SK-N-SH (cell line): ENCODE measurements around the gene ARHGAP26. TPM values are rescaled to one million over a fixed set of nuclear protein-coding genes. Genes with fewer than 3 reads are reported as not detected.

ENCODE experiments used
- CTCF ChIA-PET: fragments of 300-600, 350-600 bp; formaldehyde crosslinking; extraction: SDS; loops from one replicate; lab custom pipeline; 2021; lab: Yijun Ruan, JAX
- POLR2A ChIA-PET: fragments of 350-600 bp; sonication (Branson Sonifier 250); formaldehyde crosslinking; extraction: SDS; loops from one replicate; lab custom pipeline; 2020; ENCODE audit warnings: antibody characterized with exemption, inconsistent platforms; lab: Yijun Ruan, JAX
- DNase-seq: peaks from one replicate; pipeline ENCODE4 v3.0.0; 2012
- H2AFZ ChIP-seq: fragments of 200-600 bp; sonication (generic); 2 replicates; pipeline ENCODE4 v1.8.1; 2016; ENCODE audit warnings: antibody characterized with exemption, mild to moderate bottlenecking, low read depth
- H3F3A ChIP-seq: fragments of 200-600 bp; sonication (generic); replicated peaks from 2 replicates; pipeline ENCODE3; 2016; ENCODE audit warnings: antibody characterized with exemption, mild to moderate bottlenecking; ENCODE audit not compliant: insufficient read depth
- H3K27ac ChIP-seq, 2 experiments: fragments of 200-500 bp in 1 of 2; fragments of 200-600 bp in 1 of 2; sonication (Bioruptor generic) in 1 of 2; sonication (generic), shearing (Covaris generic) in 1 of 2; 2 replicates each; pipeline versions ENCODE4 v1.5.1 to v1.6.1; 2014 to 2016; ENCODE audit warnings: low read depth in 2 of 2, inconsistent platforms in 1 of 2, low read length in 1 of 2, mild to moderate bottlenecking in 1 of 2, mixed read lengths in 1 of 2
- H3K27me3 ChIP-seq: fragments of 200-600 bp; sonication (generic), shearing (Covaris generic); 2 replicates; pipeline ENCODE4 v1.6.1; 2016; ENCODE audit warnings: mixed run types; ENCODE audit not compliant: insufficient read depth
- H3K36me3 ChIP-seq, 2 experiments: fragments of 200-500 bp in 1 of 2; fragments of 200-600 bp in 1 of 2; sonication (Bioruptor generic) in 1 of 2; sonication (generic) in 1 of 2; replicated peaks in 1 of 2; 2 replicates each; pipeline versions ENCODE3 to v1.5.1; 2014 to 2016; ENCODE audit warnings: low read length in 1 of 2, mild to moderate bottlenecking in 1 of 2; ENCODE audit not compliant: insufficient read depth in 2 of 2, control insufficient read depth in 1 of 2
- H3K4me1 ChIP-seq, 2 experiments: fragments of 200-500 bp in 1 of 2; fragments of 200-600 bp in 1 of 2; sonication (Bioruptor generic) in 1 of 2; sonication (generic), shearing (Covaris generic) in 1 of 2; 2 replicates each; pipeline versions ENCODE4 v1.5.1 to v1.6.1; 2014 to 2016; ENCODE audit warnings: low read depth in 1 of 2, low read length in 1 of 2, mixed run types in 1 of 2; ENCODE audit not compliant: insufficient read depth in 2 of 2, control insufficient read depth in 1 of 2
- H3K4me2 ChIP-seq: fragments of 200-600 bp; sonication (generic), shearing (Covaris generic); 2 replicates; pipeline ENCODE4 v1.6.1; 2017; ENCODE audit warnings: mixed run types
- H3K4me3 ChIP-seq, 2 experiments: fragments of 200-500 bp in 1 of 2; fragments of 200-600 bp in 1 of 2; sonication (Bioruptor generic) in 1 of 2; sonication (generic), shearing (Covaris generic) in 1 of 2; 2 replicates each; pipeline versions ENCODE4 v1.5.1 to v1.8.1; 2014 to 2016; ENCODE audit warnings: low read depth in 2 of 2, inconsistent platforms in 1 of 2, low read length in 1 of 2, mild to moderate bottlenecking in 1 of 2, mixed read lengths in 1 of 2, moderate library complexity in 1 of 2
- H3K79me2 ChIP-seq: fragments of 200-600 bp; sonication (generic); 2 replicates; pipeline ENCODE4 v1.8.1; 2017; ENCODE audit warnings: mild to moderate bottlenecking; ENCODE audit not compliant: insufficient read depth
- H3K9ac ChIP-seq: fragments of 200-600 bp; sonication (generic); 2 replicates; pipeline ENCODE4 v1.6.1; 2017; ENCODE audit warnings: mixed run types
- H3K9me2 ChIP-seq: fragments of 200-600 bp; sonication (generic); 2 replicates; pipeline ENCODE4 v1.6.1; 2017; ENCODE audit warnings: mixed run types
- H3K9me3 ChIP-seq: fragments of 200-600 bp; sonication (generic); 2 replicates; pipeline ENCODE4 v1.6.1; 2017; ENCODE audit warnings: mixed run types, mild to moderate bottlenecking, moderate library complexity
- H4K20me1 ChIP-seq: fragments of 200-600 bp; sonication (generic); 2 replicates; pipeline ENCODE4 v1.6.1; 2017; ENCODE audit warnings: mild to moderate bottlenecking, mixed run types; ENCODE audit not compliant: insufficient read depth
- CHD2 ChIP-seq: fragments of 150-350 bp; IDR thresholded peaks from 2 replicates; pipeline ENCODE4 v1.6.1; 2018; ENCODE audit warnings: low read length; ENCODE audit not compliant: partially characterized antibody
- ELF1 ChIP-seq: IDR thresholded peaks from 2 replicates; pipeline ENCODE4 v1.4.0; 2012
- EP300 ChIP-seq, 2 experiments: IDR thresholded peaks; 2 replicates each; pipeline versions ENCODE4 v1.4.0 to v1.6.1; 2012; ENCODE audit warnings: borderline replicate concordance in 1 of 2, low read depth in 1 of 2, low read length in 1 of 2
- EZH2phosphoT487 ChIP-seq: fragments of 200-600 bp; sonication (generic); IDR thresholded peaks from 2 replicates; pipeline ENCODE4 v1.6.1; 2017; ENCODE audit warnings: low read depth, mixed run types, mild to moderate bottlenecking, antibody characterized with exemption, moderate library complexity, borderline replicate concordance
- FOSL2 ChIP-seq: IDR thresholded peaks from 2 replicates; pipeline ENCODE4 v1.4.0; 2012; ENCODE audit warnings: low read depth, mild to moderate bottlenecking, moderate library complexity, borderline replicate concordance
- FOXJ3 ChIP-seq: sonication (generic); formaldehyde crosslinking; IDR thresholded peaks from 2 replicates; pipeline ENCODE4 v1.5.1; 2020; ENCODE audit warnings: mild to moderate bottlenecking, missing genetic modification reagents
- FOXM1 ChIP-seq: IDR thresholded peaks from 2 replicates; pipeline ENCODE4 v1.4.0; 2012; ENCODE audit warnings: low read depth, mild to moderate bottlenecking
- GATA2 ChIP-seq: sonication (generic); formaldehyde crosslinking; IDR thresholded peaks from 2 replicates; pipeline ENCODE4 v1.5.0; 2020; ENCODE audit warnings: mild to moderate bottlenecking, missing genetic modification reagents
- MXI1 ChIP-seq: IDR thresholded peaks from 2 replicates; pipeline ENCODE4 v1.6.1; 2012; ENCODE audit warnings: mild to moderate bottlenecking, low read depth, low read length, improper control_type of control experiment
- NFIC ChIP-seq: IDR thresholded peaks from 2 replicates; pipeline ENCODE4 v1.4.0; 2012; ENCODE audit warnings: borderline replicate concordance
- NRF1 ChIP-seq: IDR thresholded peaks from 2 replicates; pipeline ENCODE4 v1.6.1; 2012; ENCODE audit warnings: low read depth, mild to moderate bottlenecking, low read length
- POLR2AphosphoS5 ChIP-seq: IDR thresholded peaks from 2 replicates; pipeline ENCODE4 v1.6.1; 2012; ENCODE audit warnings: low read depth, low read length
- RAD21 ChIP-seq: IDR thresholded peaks from 2 replicates; pipeline ENCODE4 v1.6.1; 2012; ENCODE audit warnings: mild to moderate bottlenecking, low read length
- RXRA ChIP-seq: IDR thresholded peaks from 2 replicates; pipeline ENCODE4 v1.4.0; 2012; ENCODE audit warnings: low read depth, mild to moderate bottlenecking, borderline replicate concordance
- SIN3A ChIP-seq: IDR thresholded peaks from 2 replicates; pipeline ENCODE4 v1.6.1; 2012; ENCODE audit warnings: low read depth, mild to moderate bottlenecking, low read length, moderate library complexity, borderline replicate concordance
- TAF1 ChIP-seq: IDR thresholded peaks from 2 replicates; pipeline ENCODE4 v1.6.1; 2012; ENCODE audit warnings: low read depth, mild to moderate bottlenecking, low read length, moderate library complexity, borderline replicate concordance
- TCF12 ChIP-seq: IDR thresholded peaks from 2 replicates; pipeline ENCODE4 v1.4.0; 2012
- YY1 ChIP-seq: IDR thresholded peaks from 2 replicates; pipeline ENCODE4 v1.4.0; 2012; ENCODE audit warnings: low read depth, mild to moderate bottlenecking
- WGBS: methylation state at CpG from one replicate; pipeline ENCODE4 v1.1.6; 2017; ENCODE audit warnings: low lambda C conversion rate; 5-methylcytosine and 5-hydroxymethylcytosine counted together
- polyA plus RNA-seq, 3 experiments: library from polyadenylated mRNA; depleted of rRNA; stranded (reverse); fragments of >200 nt; gene quantifications; 2 replicates each; pipeline ENCODE4 v1.2.3, GENCODE V29; 2012
- TF ChIP-seq, protein P1 (sequence below): fragments of 150-350 bp; IDR thresholded peaks from 2 replicates; pipeline ENCODE4 v1.6.1; 2017; ENCODE audit warnings: antibody characterized with exemption, low read length, low read depth, borderline replicate concordance
- TF ChIP-seq, protein P2 (sequence below): IDR thresholded peaks from 2 replicates; pipeline ENCODE4 v1.4.0; 2012; ENCODE audit warnings: low read depth, borderline replicate concordance
- TF ChIP-seq, protein P3 (sequence below): fragments of 200-600 bp; sonication (generic); IDR thresholded peaks from 2 replicates; pipeline ENCODE4 v1.6.1; 2017; ENCODE audit warnings: antibody characterized with exemption, mild to moderate bottlenecking, moderate library complexity

ARHGAP26 gene
- polyA plus RNA-seq, 1 of the 3 experiments (the other 2 are of a cell fraction): 6.1 TPM

DNA sequence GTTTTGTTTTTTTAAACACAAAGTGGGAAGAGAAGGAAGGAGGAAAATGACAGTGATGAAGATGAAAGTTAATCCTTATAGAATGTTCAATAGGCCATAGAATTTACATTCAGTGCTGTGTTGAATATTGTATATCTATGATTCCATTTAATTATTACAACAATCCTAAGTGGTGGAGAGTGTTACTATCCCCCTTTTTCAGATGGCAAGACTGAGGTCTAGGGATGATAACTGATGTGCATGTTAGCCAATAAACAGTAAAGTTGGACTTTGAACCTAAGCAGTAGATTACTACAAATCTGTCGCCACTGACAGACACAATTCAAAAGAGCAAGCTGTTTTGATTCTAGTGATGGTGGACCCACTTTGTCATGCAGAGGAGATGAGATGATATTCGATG, 237.9 kb downstream of the ARHGAP26 start:
- H3K9me2 ChIP-seq: no peaks in the 10 kb centered on the region
- TF ChIP-seq, protein P1, sequence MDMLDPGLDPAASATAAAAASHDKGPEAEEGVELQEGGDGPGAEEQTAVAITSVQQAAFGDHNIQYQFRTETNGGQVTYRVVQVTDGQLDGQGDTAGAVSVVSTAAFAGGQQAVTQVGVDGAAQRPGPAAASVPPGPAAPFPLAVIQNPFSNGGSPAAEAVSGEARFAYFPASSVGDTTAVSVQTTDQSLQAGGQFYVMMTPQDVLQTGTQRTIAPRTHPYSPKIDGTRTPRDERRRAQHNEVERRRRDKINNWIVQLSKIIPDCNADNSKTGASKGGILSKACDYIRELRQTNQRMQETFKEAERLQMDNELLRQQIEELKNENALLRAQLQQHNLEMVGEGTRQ: no peak
- TF ChIP-seq EP300 (IDR thresholded peaks at IDR 0.05; ENCODE audit: borderline replicate concordance in 1 of 2, low read depth in 1 of 2, low read length in 1 of 2): no peak
- TF ChIP-seq MXI1: no peak
- no peak for TF ChIP-seq GATA2
- TF ChIP-seq TCF12: no peak
- no peak for TF ChIP-seq CHD2
- TF ChIP-seq POLR2AphosphoS5: no peak
- TF ChIP-seq, protein P2, sequence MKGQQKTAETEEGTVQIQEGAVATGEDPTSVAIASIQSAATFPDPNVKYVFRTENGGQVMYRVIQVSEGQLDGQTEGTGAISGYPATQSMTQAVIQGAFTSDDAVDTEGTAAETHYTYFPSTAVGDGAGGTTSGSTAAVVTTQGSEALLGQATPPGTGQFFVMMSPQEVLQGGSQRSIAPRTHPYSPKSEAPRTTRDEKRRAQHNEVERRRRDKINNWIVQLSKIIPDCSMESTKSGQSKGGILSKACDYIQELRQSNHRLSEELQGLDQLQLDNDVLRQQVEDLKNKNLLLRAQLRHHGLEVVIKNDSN: no peak
- TF ChIP-seq NFIC: no peak
- TF ChIP-seq RXRA: no peak
- TF ChIP-seq RAD21: no peak
- no peak overlapping the region for H3K4me3 ChIP-seq
- H3K27ac ChIP-seq: 0 out of 4 replicates have a peak overlapping the region, but pooled peaks of 1 of the 2 experiments have one; percentile 48
- H2AFZ ChIP-seq: no peak overlapping the region
- no peaks in the 10 kb centered on the region for H3K79me2 ChIP-seq
- no peaks in the 10 kb centered on the region for H3K9me3 ChIP-seq
- H3K9ac ChIP-seq: no peak overlapping the region
- no peaks in the 10 kb centered on the region for H3K27me3 ChIP-seq
- peaks cover 0 to 4% of the 10 kb centered on the region in 2 experiments; a peak in 2 of 4 replicates for H3K4me1 ChIP-seq
- H3K36me3 ChIP-seq: no peaks in the 10 kb centered on the region
- CTCF ChIA-PET: no interaction called here
- no peak for DNase-seq
- 70% methylated on average over 2 of the region's 2 CpGs for WGBS
- no peak overlapping the region for H3K4me2 ChIP-seq
- H3F3A ChIP-seq: peaks cover 3% of the 10 kb centered on the region
- no peaks in the 10 kb centered on the region for H4K20me1 ChIP-seq
- POLR2A ChIA-PET: no interaction called here

DNA sequence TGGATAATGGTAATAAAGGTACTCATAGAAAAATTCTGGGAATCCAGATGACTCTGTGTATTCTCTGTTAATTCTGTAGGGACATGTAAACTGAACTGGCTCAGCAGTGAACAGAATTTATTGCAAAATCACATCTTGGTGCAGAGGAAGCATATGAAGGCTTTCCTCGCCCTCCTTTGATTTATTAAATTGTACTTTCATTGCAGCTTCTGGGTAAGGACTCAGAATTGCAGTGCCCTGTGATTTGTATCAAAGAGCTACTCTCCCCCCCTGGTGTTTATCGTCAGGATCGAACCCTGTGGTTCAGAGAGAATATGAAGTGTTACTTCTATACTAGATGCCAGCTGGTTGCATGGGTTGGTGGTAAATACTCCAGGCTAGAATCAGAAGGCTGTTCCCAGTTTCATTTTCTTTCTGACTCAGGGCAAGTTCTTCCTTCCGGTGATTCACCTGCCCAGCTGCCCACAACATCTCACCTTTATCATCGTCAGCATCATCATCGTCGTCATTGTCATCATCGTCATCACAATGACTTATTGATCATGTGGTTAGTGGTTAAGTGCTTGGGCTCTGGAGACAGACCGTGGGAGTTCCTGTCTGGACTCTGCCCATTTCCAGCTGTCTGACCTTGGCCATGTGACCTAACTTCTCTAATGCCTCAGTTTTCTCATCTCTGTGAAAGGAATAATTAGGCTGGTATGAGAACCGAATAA, 238.8 kb downstream of the ARHGAP26 start:
- H3K4me1 ChIP-seq: no peaks in the 10 kb centered on the region
- H2AFZ ChIP-seq: no peak overlapping the region
- no peaks in the 10 kb centered on the region for H3K79me2 ChIP-seq
- H3K9me2 ChIP-seq: no peaks in the 10 kb centered on the region
- ChIA-PET POLR2A (no interaction called here), CTCF (no interaction called here)
- no peak for DNase-seq
- H3K27me3 ChIP-seq: no peaks in the 10 kb centered on the region
- no peaks in the 10 kb centered on the region for H3F3A ChIP-seq
- peak overlapping the region in 1 of 2 experiments; percentile 48; a peak in 1 of 4 replicates for H3K27ac ChIP-seq
- no peak overlapping the region for H3K9ac ChIP-seq
- H3K9me3 ChIP-seq: no peaks in the 10 kb centered on the region
- no peaks in the 10 kb centered on the region for H4K20me1 ChIP-seq
- H3K36me3 ChIP-seq: peaks cover under 1 to 4% of the 10 kb centered on the region in 2 experiments
- H3K4me2 ChIP-seq: no peak overlapping the region
- H3K4me3 ChIP-seq: no peak overlapping the region
- 77% methylated on average over 10 of the region's 10 CpGs for WGBS
- TF ChIP-seq RAD21 (no peak), FOSL2 (peak; percentile 43; the same call in 1 of the 2 replicates), YY1 (no peak), EZH2phosphoT487 (no peak), TAF1 (no peak), TCF12 (peak; percentile 51; the same call in 1 of the 2 replicates), ELF1 (no peak), CHD2 (no peak), MXI1 (no peak), NRF1 (no peak), FOXM1 (no peak), GATA2 (no peak), EP300 (IDR thresholded peaks at IDR 0.05; ENCODE audit: borderline replicate concordance in 1 of 2, low read depth in 1 of 2, low read length in 1 of 2) (peak in 1 of 2 experiments; percentile 25; a peak in 1 of 4 replicates), RXRA (no peak), SIN3A (no peak), FOXJ3 (CRISPR knock-in tag) (no peak)
- TF ChIP-seq, protein P3, sequence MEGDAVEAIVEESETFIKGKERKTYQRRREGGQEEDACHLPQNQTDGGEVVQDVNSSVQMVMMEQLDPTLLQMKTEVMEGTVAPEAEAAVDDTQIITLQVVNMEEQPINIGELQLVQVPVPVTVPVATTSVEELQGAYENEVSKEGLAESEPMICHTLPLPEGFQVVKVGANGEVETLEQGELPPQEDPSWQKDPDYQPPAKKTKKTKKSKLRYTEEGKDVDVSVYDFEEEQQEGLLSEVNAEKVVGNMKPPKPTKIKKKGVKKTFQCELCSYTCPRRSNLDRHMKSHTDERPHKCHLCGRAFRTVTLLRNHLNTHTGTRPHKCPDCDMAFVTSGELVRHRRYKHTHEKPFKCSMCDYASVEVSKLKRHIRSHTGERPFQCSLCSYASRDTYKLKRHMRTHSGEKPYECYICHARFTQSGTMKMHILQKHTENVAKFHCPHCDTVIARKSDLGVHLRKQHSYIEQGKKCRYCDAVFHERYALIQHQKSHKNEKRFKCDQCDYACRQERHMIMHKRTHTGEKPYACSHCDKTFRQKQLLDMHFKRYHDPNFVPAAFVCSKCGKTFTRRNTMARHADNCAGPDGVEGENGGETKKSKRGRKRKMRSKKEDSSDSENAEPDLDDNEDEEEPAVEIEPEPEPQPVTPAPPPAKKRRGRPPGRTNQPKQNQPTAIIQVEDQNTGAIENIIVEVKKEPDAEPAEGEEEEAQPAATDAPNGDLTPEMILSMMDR: no peak
- TF ChIP-seq, protein P2: peak; percentile 55; the same call in 1 of the 2 replicates
